Parathyroid adenoma (tissue), 2 donors: Measurements from ENCODE around the gene BBS4.
"Not testable (repeated sequence)": the region's sequence is repeated elsewhere in the genome, so short reads cannot be mapped to it uniquely, and the experiment has no call there.

Experiments used
- H2AFZ ChIP-seq: fragments of 300-600 bp; sonication (generic); one replicate; pipeline ENCODE4 v1.7.0; 2017; ENCODE audit warnings: antibody characterized with exemption, mild to moderate bottlenecking
- H3K27ac ChIP-seq: fragments of 300-600 bp; sonication (generic); one replicate; pipeline ENCODE4 v1.7.0; 2017
- H3K27me3 ChIP-seq: fragments of 300-600 bp; sonication (generic); one replicate; pipeline ENCODE4 v1.7.0; 2017; ENCODE audit warnings: low read length; ENCODE audit not compliant: control insufficient read depth, insufficient read depth
- H3K36me3 ChIP-seq: fragments of 300-600 bp; sonication (generic); one replicate; pipeline ENCODE4 v1.7.0; 2017; ENCODE audit warnings: low read length; ENCODE audit not compliant: control insufficient read depth, insufficient read depth
- H3K4me1 ChIP-seq: fragments of 300-600 bp; sonication (generic); one replicate; pipeline ENCODE4 v1.7.0; 2017; ENCODE audit warnings: control low read depth
- H3K4me2 ChIP-seq: fragments of 300-600 bp; sonication (generic); one replicate; pipeline ENCODE4 v1.7.0; 2017; ENCODE audit warnings: low read length
- H3K4me3 ChIP-seq: fragments of 300-600 bp; sonication (generic); one replicate; pipeline ENCODE4 v1.7.0; 2017; ENCODE audit warnings: low read depth, low read length
- H3K79me2 ChIP-seq: fragments of 300-600 bp; sonication (generic); one replicate; pipeline ENCODE4 v1.7.0; 2017; ENCODE audit warnings: control low read depth
- H3K9ac ChIP-seq: fragments of 300-600 bp; sonication (generic); one replicate; pipeline ENCODE4 v1.7.0; 2017; ENCODE audit warnings: mild to moderate bottlenecking
- H3K9me3 ChIP-seq: fragments of 300-600 bp; sonication (generic); one replicate; pipeline ENCODE4 v1.7.0; 2017; ENCODE audit warnings: low read length; ENCODE audit not compliant: control insufficient read depth
- CTCF ChIP-seq: fragments of 300-600 bp; sonication (generic); IDR thresholded peaks from one replicate; pipeline ENCODE4 v1.7.0; 2017; ENCODE audit warnings: antibody characterized with exemption, mild to moderate bottlenecking
- donor health status: primary hyperparathyroidism.

BBS4 gene, protein sequence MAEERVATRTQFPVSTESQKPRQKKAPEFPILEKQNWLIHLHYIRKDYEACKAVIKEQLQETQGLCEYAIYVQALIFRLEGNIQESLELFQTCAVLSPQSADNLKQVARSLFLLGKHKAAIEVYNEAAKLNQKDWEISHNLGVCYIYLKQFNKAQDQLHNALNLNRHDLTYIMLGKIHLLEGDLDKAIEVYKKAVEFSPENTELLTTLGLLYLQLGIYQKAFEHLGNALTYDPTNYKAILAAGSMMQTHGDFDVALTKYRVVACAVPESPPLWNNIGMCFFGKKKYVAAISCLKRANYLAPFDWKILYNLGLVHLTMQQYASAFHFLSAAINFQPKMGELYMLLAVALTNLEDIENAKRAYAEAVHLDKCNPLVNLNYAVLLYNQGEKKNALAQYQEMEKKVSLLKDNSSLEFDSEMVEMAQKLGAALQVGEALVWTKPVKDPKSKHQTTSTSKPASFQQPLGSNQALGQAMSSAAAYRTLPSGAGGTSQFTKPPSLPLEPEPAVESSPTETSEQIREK

DNA sequence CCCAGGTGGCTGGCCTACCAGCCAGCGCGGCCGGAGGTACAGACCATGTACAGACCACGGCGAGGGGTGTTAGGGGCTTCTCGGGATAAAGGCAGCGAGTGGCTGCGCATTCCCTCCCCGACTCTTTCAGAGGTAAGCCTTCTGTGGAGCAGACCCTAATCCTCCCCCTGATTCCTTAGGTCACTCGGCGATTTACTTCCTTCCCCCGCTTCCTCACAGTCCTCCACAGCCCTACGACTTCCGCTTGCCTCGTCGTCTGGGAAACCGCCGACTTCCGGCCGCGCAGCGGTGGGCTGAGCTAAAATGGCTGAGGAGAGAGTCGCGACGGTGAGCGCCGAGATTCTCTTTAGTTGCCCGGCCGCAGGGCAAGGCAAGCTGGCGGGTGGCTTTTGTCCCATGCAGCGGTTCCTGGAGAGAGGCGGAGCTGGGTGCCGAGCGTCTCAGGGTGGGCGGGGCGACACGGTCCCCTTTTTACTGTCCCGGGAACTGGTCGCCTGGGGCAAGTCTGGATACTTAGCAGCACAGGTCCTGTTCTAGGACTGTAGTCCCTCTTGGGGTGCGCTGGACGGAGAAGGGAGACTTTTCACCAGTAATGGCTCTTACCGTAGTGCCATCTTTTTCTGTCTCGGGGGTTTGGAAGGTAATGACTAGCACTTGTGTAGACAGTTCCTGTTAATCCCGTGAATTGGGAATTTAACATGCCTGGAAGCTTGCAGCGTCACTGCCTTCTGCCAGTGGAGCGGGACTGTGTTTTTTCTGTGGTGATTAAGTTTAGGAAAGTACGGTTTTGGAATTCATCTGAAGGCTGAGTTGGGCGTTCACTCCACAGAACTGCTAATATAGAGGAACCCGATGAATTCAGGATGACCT lies at the start of gene BBS4, which contains the start of gene HIGD2B:
Gene BBS4 (plus strand): TSS at position 283 of the 870 bp plus-strand sequence. CDS start 21 bp downstream, at position 304.
Gene HIGD2B (minus strand): TSS at position 258 of the 870 bp plus-strand sequence. CDS start 9,808 bp downstream, outside the sequence.
- Histone ChIP-seq H3K79me2 (no peaks in the 10 kb centered on the region), H3K4me3 (peak within 1 kb of the TSS; percentile 85), H2AFZ (peak within 1 kb of the TSS; percentile 78), H3K36me3 (no peaks in the 10 kb centered on the region), H3K4me1 (no peaks in the 10 kb centered on the region), H3K27me3 (no peaks in the 10 kb centered on the region), H3K9me3 (no peaks in the 10 kb centered on the region), H3K27ac (peak within 1 kb of the TSS; percentile 74), H3K4me2 (peak within 1 kb of the TSS; percentile 89), H3K9ac (no peak within 1 kb of the TSS)
- TF ChIP-seq CTCF, result no peak

- H3K9ac ChIP-seq, H3K9me3 ChIP-seq, H3K79me2 ChIP-seq, H3K36me3 ChIP-seq, H3K27ac ChIP-seq, H3K27me3 ChIP-seq, H3K4me2 ChIP-seq, H3K4me1 ChIP-seq: not testable (repeated sequence)
- peak overlapping the region; percentile 40 for H3K4me3 ChIP-seq
- H2AFZ ChIP-seq, result peak overlapping the region; percentile 50
These were observed 49.3 kb upstream of the BBS4 start for GRCh38 chr15:72636519-72637282.

DNA sequence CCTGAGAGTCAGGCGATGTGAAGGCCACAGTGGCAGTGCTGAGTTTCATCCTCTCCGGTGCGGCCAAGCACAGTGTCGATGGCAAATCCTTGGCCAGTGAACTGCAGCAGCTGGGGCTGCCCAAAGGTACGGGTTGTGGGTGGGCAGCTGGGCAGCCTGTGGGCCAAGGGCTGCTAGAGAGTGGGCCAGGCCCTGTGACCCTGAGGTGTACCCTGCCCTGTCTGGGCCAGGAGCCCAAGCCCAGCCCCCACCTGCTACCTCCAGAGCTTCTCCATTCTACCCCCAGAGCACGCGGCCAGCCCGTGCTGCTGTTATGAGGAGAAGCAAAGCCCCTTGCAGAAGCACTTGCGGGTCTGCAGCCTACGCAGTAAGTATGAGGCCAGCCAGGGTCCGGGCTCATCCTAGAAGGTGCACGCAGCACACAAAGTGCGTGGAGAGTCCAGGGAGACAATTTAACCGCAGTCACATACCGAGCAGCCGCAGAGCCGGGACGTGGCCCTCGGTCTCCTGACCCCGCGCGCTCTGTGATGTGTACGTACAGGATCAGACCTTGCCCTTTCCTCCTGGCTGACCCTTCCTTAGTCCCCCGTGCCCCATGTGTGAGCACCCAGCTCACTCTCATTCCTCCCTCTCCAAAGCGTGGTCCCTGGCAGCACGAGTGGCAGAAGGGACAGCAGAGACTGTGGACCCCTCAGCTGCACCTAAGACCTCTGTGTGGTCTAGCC lies 46.1 kb upstream of the BBS4 start:
- H3K4me3 ChIP-seq, H3K9ac ChIP-seq, H3K27me3 ChIP-seq, H3K36me3 ChIP-seq, H3K79me2 ChIP-seq, H2AFZ ChIP-seq, H3K27ac ChIP-seq, H3K4me2 ChIP-seq, H3K4me1 ChIP-seq, H3K9me3 ChIP-seq: not testable (repeated sequence)

GRCh38 chr15:72642271-72642670 lies 43.7 kb upstream of the BBS4 start:
- not testable (repeated sequence) for H3K27ac ChIP-seq, H3K36me3 ChIP-seq, H3K4me3 ChIP-seq, H3K79me2 ChIP-seq, H3K9me3 ChIP-seq, H3K4me1 ChIP-seq, H3K27me3 ChIP-seq, H3K9ac ChIP-seq, H2AFZ ChIP-seq, H3K4me2 ChIP-seq

GRCh38 chr15:72648631-72649253 lies 37.3 kb upstream of the BBS4 start:
- H3K27ac ChIP-seq, H3K27me3 ChIP-seq, H2AFZ ChIP-seq, H3K9me3 ChIP-seq, H3K4me1 ChIP-seq, H3K4me2 ChIP-seq, H3K36me3 ChIP-seq, H3K9ac ChIP-seq, H3K79me2 ChIP-seq, H3K4me3 ChIP-seq: not testable (repeated sequence)

GRCh38 chr15:72654397-72654796 lies 31.6 kb upstream of the BBS4 start, which contains the start of gene GOLGA6B:
GOLGA6B (plus strand) TSS chr15:72654697; CDS start chr15:72654738, 41 bp downstream.
- not testable (repeated sequence) for H3K9me3 ChIP-seq, H3K36me3 ChIP-seq, H3K79me2 ChIP-seq, H3K4me3 ChIP-seq, H3K27me3 ChIP-seq, H3K9ac ChIP-seq, H3K27ac ChIP-seq, H3K4me1 ChIP-seq, H3K4me2 ChIP-seq, H2AFZ ChIP-seq

GRCh38 chr15:72656014-72656413 lies 30.0 kb upstream of the BBS4 start:
- not testable (repeated sequence) for H3K4me2 ChIP-seq, H3K79me2 ChIP-seq, H2AFZ ChIP-seq, H3K4me3 ChIP-seq, H3K4me1 ChIP-seq, H3K36me3 ChIP-seq, H3K9ac ChIP-seq, H3K27me3 ChIP-seq, H3K9me3 ChIP-seq, H3K27ac ChIP-seq

DNA sequence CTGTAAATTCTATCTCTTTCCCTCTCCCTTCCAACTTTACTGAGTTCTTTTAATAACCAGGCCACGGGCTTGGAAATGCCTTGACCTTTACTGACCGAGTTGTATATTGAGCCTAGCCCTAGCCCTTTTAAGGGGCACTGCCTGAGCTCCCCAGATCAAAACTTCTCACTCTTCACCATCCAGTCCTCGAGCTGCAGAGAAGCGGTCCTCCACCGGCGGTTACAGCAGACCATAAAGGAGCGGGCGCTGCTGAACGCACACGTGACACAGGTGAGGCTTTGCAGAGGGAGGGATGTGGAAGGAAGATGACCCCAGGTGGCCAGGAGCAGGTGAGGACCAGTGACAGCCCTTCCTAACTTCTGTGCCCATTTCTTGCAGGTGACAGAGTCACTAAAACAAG lies 24.9 kb upstream of the BBS4 start:
- not testable (repeated sequence) for H3K4me3 ChIP-seq, H3K4me2 ChIP-seq, H3K9me3 ChIP-seq, H3K27ac ChIP-seq, H3K36me3 ChIP-seq, H3K27me3 ChIP-seq, H3K4me1 ChIP-seq, H2AFZ ChIP-seq, H3K79me2 ChIP-seq, H3K9ac ChIP-seq
